WTC11 (cell line): ENCODE measurements around the gene ACSBG1.

ENCODE experiments used
- CTCF ChIP-seq: fragments of 200-600 bp; IDR thresholded peaks from 2 replicates; pipeline ENCODE4 v1.8.0; 2022; ENCODE audit warnings: antibody characterized with exemption
- FOXP4 ChIP-seq: sonication (generic); formaldehyde crosslinking; IDR thresholded peaks from 2 replicates; pipeline ENCODE4 v1.8.0; 2022; ENCODE audit warnings: mild to moderate bottlenecking, missing genetic modification reagents
- IRF2 ChIP-seq: sonication (generic); formaldehyde crosslinking; IDR thresholded peaks from 2 replicates; pipeline ENCODE4 v1.8.0; 2022; ENCODE audit warnings: low read depth, missing genetic modification reagents, borderline replicate concordance
- PREB ChIP-seq: sonication (generic); formaldehyde crosslinking; IDR thresholded peaks from 2 replicates; pipeline ENCODE4 v1.8.1; 2022; ENCODE audit warnings: mild to moderate bottlenecking, missing genetic modification reagents, moderate library complexity, borderline replicate concordance
- SMAD4 ChIP-seq: sonication (generic); formaldehyde crosslinking; IDR thresholded peaks from 2 replicates; pipeline ENCODE4 v1.8.0; 2022; ENCODE audit warnings: mild to moderate bottlenecking, missing genetic modification reagents
- TEAD1 ChIP-seq: sonication (generic); formaldehyde crosslinking; IDR thresholded peaks from 2 replicates; pipeline ENCODE4 v1.8.0; 2022; ENCODE audit warnings: mild to moderate bottlenecking, missing genetic modification reagents

GRCh38 chr15:78263351-78263781, 29.0 kb upstream of the ACSBG1 start:
- TF ChIP-seq FOXP4 (no peak), SMAD4 (CRISPR knock-in tag) (no peak), CTCF (no peak), PREB (CRISPR knock-in tag) (no peak), TEAD1 (CRISPR knock-in tag) (no peak), IRF2 (no peak)
